ENCODE data around the gene TUBA4A.

The TUBA4A gene

GRCh38 chr2:219296631-219297391 lies 43.1 kb upstream of the TUBA4A start:
- H3K4me3 ChIP-seq (ENCODE audit: low read length) = no peak overlapping the region
- TF ChIP-seq CTCF (conservative IDR thresholded peaks at IDR 0.05; ENCODE audit: low read length) = no peak
- no peak for DNase-seq (ENCODE audit: low read depth)

GRCh38 chr2:219296142-219296541 lies 42.4 kb upstream of the TUBA4A start:
- no peak for TF ChIP-seq CTCF (conservative IDR thresholded peaks at IDR 0.05; ENCODE audit: low read length)
- DNase-seq (ENCODE audit: low read depth) = no peak
- H3K4me3 ChIP-seq (ENCODE audit: low read length) = no peak overlapping the region

- H3K4me3 ChIP-seq (ENCODE audit: low read length) = peak overlapping the region; percentile 57
- DNase-seq (ENCODE audit: low read depth) = peak; percentile 66
- TF ChIP-seq CTCF (conservative IDR thresholded peaks at IDR 0.05; ENCODE audit: low read length) = peak; percentile 73
These were observed 40.9 kb upstream of the TUBA4A start for GRCh38 chr2:219294356-219295351.

GRCh38 chr2:219293736-219294231 lies 40.1 kb upstream of the TUBA4A start:
- DNase-seq (ENCODE audit: low read depth) = no peak
- no peak for TF ChIP-seq CTCF (conservative IDR thresholded peaks at IDR 0.05; ENCODE audit: low read length)
- no peak overlapping the region for H3K4me3 ChIP-seq (ENCODE audit: low read length)

GRCh38 chr2:219292616-219293015 lies 38.9 kb upstream of the TUBA4A start:
- TF ChIP-seq CTCF (conservative IDR thresholded peaks at IDR 0.05; ENCODE audit: low read length) = no peak
- no peak for DNase-seq (ENCODE audit: low read depth)
- H3K4me3 ChIP-seq (ENCODE audit: low read length) = no peak overlapping the region

- TF ChIP-seq CTCF (conservative IDR thresholded peaks at IDR 0.05; ENCODE audit: low read length) = no peak
- DNase-seq (ENCODE audit: low read depth) = no peak
- H3K4me3 ChIP-seq (ENCODE audit: low read length) = no peak overlapping the region
These were observed 38.3 kb upstream of the TUBA4A start for GRCh38 chr2:219291910-219292490.
